KMS-11 (cell line): ENCODE results near the gene AKNA.

ENCODE experiments used
- H2AFZ ChIP-seq: fragments of 200-600 bp; sonication (generic); 2 replicates; pipeline ENCODE4 v1.6.1; 2016; ENCODE audit warnings: antibody characterized with exemption, mixed run types, low read depth
- H3K27ac ChIP-seq: fragments of 200-600 bp; sonication (generic); 2 replicates; pipeline ENCODE4 v1.6.1; 2016; ENCODE audit warnings: mild to moderate bottlenecking, mixed run types
- H3K27me3 ChIP-seq: fragments of 200-600 bp; sonication (generic); 2 replicates; pipeline ENCODE4 v1.6.1; 2017; ENCODE audit warnings: mild to moderate bottlenecking, low read depth, mixed run types, moderate library complexity; ENCODE audit not compliant: insufficient read depth
- H3K36me3 ChIP-seq: fragments of 200-600 bp; sonication (generic); 2 replicates; pipeline ENCODE4 v1.6.1; 2017; ENCODE audit warnings: mild to moderate bottlenecking, mixed run types; ENCODE audit not compliant: insufficient read depth
- H3K4me1 ChIP-seq: fragments of 200-600 bp; sonication (generic); 2 replicates; pipeline ENCODE4 v1.6.1; 2016; ENCODE audit warnings: mild to moderate bottlenecking, low read depth, mixed run types; ENCODE audit not compliant: poor library complexity, severe bottlenecking
- H3K4me2 ChIP-seq: fragments of 200-600 bp; sonication (generic); 2 replicates; pipeline ENCODE4 v1.7.0; 2016; ENCODE audit warnings: mild to moderate bottlenecking, mixed run types
- H3K4me3 ChIP-seq: fragments of 200-600 bp; sonication (generic); IDR thresholded peaks from 2 replicates; pipeline ENCODE4 v1.6.1; 2017; ENCODE audit warnings: low read depth, low read length, mixed read lengths; ENCODE audit not compliant: insufficient read depth
- H3K79me2 ChIP-seq: fragments of 200-600 bp; sonication (generic); 2 replicates; pipeline ENCODE4 v1.6.1; 2016; ENCODE audit warnings: low read depth, mixed run types; ENCODE audit not compliant: insufficient read depth
- H3K9ac ChIP-seq: fragments of 200-600 bp; sonication (generic); 2 replicates; pipeline ENCODE4 v1.6.1; 2016; ENCODE audit warnings: mild to moderate bottlenecking, mixed run types
- H4K20me1 ChIP-seq: fragments of 200-600 bp; sonication (generic); 2 replicates; pipeline ENCODE4 v1.6.1; 2016; ENCODE audit warnings: mild to moderate bottlenecking, mixed run types; ENCODE audit not compliant: insufficient read depth
- TF ChIP-seq, protein P1 (sequence below): fragments of 200-600 bp; sonication (generic); conservative IDR thresholded peaks from 2 replicates; pipeline ENCODE4 v1.6.1; 2017; ENCODE audit warnings: low read depth, mild to moderate bottlenecking, antibody characterized with exemption, low read length, moderate library complexity, mixed read lengths

AKNA gene

DNA sequence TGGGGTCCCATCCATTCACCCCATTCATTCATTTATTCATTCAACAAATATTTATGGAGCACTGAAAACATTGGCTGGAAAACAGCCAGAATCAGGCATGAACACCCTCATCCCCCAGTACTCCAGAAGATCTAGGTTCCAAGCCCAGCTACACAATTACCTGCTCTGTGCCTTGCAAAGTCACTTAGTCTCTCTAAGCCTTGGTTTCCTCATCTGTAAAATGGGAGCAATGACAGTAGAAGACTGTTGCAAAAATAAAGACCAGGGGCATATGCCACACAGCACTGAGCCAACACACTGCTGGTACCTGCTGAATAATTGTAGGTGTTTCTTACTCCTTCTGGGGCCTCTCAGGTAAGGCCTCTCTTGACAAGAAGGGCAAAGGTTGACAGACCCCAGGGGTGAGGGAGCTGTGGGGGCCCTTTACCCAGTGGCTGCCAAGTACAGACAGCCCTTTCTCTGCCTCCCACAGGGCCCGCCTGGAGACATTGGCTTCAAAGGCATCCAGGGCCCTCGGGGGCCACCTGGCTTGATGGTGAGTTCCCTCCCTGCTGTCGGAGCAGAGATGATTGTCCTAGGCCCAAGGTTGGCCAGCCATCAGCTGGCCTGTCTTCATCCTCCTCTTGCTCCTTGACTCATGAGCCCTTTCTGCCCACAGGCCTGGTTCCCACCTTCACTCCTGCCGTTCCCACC lies 87.5 kb downstream of the AKNA start:
- Histone ChIP-seq H3K36me3 (no peaks in the 10 kb centered on the region), H3K79me2 (no peaks in the 10 kb centered on the region), H3K9ac (no peak overlapping the region), H3K4me3 (no peak overlapping the region), H2AFZ (no peak overlapping the region), H3K27ac (no peak overlapping the region), H3K27me3 (no peaks in the 10 kb centered on the region), H3K4me1 (no peaks in the 10 kb centered on the region), H4K20me1 (no peaks in the 10 kb centered on the region), H3K4me2 (no peak overlapping the region)
- TF ChIP-seq, protein P1, sequence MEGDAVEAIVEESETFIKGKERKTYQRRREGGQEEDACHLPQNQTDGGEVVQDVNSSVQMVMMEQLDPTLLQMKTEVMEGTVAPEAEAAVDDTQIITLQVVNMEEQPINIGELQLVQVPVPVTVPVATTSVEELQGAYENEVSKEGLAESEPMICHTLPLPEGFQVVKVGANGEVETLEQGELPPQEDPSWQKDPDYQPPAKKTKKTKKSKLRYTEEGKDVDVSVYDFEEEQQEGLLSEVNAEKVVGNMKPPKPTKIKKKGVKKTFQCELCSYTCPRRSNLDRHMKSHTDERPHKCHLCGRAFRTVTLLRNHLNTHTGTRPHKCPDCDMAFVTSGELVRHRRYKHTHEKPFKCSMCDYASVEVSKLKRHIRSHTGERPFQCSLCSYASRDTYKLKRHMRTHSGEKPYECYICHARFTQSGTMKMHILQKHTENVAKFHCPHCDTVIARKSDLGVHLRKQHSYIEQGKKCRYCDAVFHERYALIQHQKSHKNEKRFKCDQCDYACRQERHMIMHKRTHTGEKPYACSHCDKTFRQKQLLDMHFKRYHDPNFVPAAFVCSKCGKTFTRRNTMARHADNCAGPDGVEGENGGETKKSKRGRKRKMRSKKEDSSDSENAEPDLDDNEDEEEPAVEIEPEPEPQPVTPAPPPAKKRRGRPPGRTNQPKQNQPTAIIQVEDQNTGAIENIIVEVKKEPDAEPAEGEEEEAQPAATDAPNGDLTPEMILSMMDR = no peak

DNA sequence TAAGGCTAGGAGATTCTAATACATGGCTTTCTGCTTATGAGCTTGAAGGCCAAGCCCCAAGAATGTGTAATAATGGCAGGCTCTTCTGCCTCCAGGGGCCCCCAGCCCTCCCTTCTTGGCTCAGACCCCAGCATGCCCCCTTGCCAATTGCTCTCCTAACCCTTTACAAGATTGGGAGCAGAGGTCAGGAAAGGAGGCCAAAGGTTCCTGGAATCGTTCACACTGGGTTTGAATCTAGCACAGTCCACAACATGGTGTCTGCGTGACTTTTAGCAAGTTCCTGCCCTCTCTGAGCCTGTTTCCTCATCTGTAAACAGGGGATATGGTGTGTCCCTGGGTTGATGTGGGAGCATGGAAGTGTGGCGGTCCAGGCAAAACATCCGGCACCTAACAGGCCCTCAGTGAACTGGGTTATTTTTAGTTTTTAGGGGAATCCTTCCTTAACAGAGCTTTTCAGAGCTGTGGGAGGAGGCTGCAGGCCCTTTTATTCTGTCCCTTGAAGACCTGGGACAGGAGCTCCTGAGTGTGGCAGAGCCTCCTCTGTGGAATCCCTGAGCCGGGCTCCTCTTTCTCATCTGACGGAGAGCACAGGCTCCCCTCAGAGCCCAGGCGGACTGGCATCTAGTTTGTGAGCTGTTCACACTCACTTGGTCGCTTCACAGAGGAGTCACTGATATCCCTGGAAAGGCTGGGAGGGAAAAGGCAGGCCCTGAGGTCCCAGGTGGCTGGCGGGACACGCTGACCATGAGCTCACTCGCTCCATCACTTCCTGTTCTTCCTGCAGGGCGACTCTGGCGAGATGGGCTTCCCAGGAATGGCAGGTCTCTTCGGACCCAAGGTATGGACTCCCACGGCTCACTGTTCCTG lies 88.3 kb downstream of the AKNA start:
- Histone ChIP-seq H2AFZ (no peak overlapping the region), H4K20me1 (no peaks in the 10 kb centered on the region), H3K4me3 (no peak overlapping the region), H3K4me2 (no peak overlapping the region), H3K4me1 (no peaks in the 10 kb centered on the region), H3K9ac (no peak overlapping the region), H3K27me3 (no peaks in the 10 kb centered on the region), H3K36me3 (no peaks in the 10 kb centered on the region), H3K27ac (no peak overlapping the region), H3K79me2 (no peaks in the 10 kb centered on the region)
- TF ChIP-seq, protein P1 = no peak

DNA sequence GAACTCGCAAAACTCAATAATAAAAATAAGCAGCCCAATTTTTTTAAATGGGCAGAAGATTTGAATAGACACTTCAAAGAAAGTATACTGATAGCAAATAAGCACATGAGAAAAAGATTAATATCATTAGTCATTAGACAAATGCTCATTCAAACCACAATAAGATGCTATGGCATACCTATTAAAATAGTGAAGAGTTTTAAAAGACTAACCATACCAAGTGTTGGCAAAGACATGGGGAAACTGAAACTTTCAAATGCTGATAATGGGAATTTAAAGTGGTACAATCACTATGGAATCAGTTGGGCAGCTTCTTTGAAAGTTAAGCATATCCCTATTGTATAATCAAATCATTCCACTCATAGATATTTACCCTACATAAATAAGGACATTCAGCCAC lies 91.4 kb downstream of the AKNA start:
- Histone ChIP-seq H3K4me1 (no peaks in the 10 kb centered on the region), H3K9ac (no peak overlapping the region), H3K4me2 (no peak overlapping the region), H3K4me3 (no peak overlapping the region), H3K36me3 (no peaks in the 10 kb centered on the region), H4K20me1 (no peaks in the 10 kb centered on the region), H3K27ac (no peak overlapping the region), H3K79me2 (no peaks in the 10 kb centered on the region), H3K27me3 (no peaks in the 10 kb centered on the region), H2AFZ (no peak overlapping the region)
- TF ChIP-seq, protein P1 = no peak

DNA sequence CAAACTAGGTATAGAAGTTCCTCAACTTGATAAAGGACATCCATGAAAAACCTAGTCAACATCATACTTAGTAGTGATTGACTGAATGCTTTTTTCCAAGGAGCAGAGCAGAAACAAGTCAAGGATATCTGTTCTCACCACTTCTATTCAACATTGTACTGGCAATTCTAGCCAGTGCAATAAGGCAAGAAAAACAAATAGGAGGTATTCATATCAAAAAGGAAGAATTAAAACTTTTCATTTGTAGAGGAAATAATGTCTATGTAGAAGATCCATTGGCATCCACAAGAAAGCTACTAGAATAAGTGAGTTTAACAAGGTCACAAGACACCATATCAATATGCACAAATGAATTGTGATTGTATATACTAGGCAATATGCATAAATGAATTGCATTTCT lies 93.1 kb downstream of the AKNA start:
- H3K4me2 ChIP-seq = no peak overlapping the region
- no peak overlapping the region for H3K27ac ChIP-seq
- H3K9ac ChIP-seq = no peak overlapping the region
- H3K4me3 ChIP-seq = no peak overlapping the region
- no peaks in the 10 kb centered on the region for H3K79me2 ChIP-seq
- H3K27me3 ChIP-seq = no peaks in the 10 kb centered on the region
- no peak overlapping the region for H2AFZ ChIP-seq
- no peaks in the 10 kb centered on the region for H3K4me1 ChIP-seq
- H3K36me3 ChIP-seq = no peaks in the 10 kb centered on the region
- TF ChIP-seq, protein P1 = no peak
- no peaks in the 10 kb centered on the region for H4K20me1 ChIP-seq
